Stimulated activated CD4-positive, alpha-beta T cell treated with anti-CD3 and anti-CD28 coated beads, TNF-alpha, amount 100 ng/mL, for 24 hours (primary cell): ENCODE results near the gene CCDC17.

Experiments
- DNase-seq, 3 experiments: peaks; one replicate each; pipeline ENCODE4 v3.0.0-alpha.2; 2020; ENCODE audit warnings: low read depth in 3 of 3

Gene CCDC17

GRCh38 chr1:45623972-45624371 is at the start of gene CCDC17:
CCDC17 (minus strand) TSS chr1:45624054; CDS start chr1:45623909, 145 bp downstream.
- DNase-seq, result no peak

- DNase-seq, result no peak
Observed at GRCh38 chr1:45669859-45670655, 46.2 kb upstream of the CCDC17 start.

GRCh38 chr1:45669379-45669778 is 45.5 kb upstream of the CCDC17 start:
- DNase-seq, result no peak

- DNase-seq, result no peak
Observed at GRCh38 chr1:45668526-45668925, 44.7 kb upstream of the CCDC17 start.

- DNase-seq, result no peak
Observed at GRCh38 chr1:45667321-45668111, 43.7 kb upstream of the CCDC17 start.

GRCh38 chr1:45666836-45667235 is 43.0 kb upstream of the CCDC17 start:
- DNase-seq, result no peak

GRCh38 chr1:45660336-45660735 is 36.5 kb upstream of the CCDC17 start:
- DNase-seq, result no peak

- DNase-seq, result no peak
Observed at GRCh38 chr1:45659222-45659621, 35.4 kb upstream of the CCDC17 start.

GRCh38 chr1:45658171-45658570 is 34.3 kb upstream of the CCDC17 start:
- no peak for DNase-seq

- DNase-seq, result no peak
Observed at GRCh38 chr1:45656573-45657226, 32.8 kb upstream of the CCDC17 start.

GRCh38 chr1:45654540-45655280 is 30.9 kb upstream of the CCDC17 start:
- no peak for DNase-seq

GRCh38 chr1:45647248-45648021 is 23.6 kb upstream of the CCDC17 start:
- no peak for DNase-seq

- DNase-seq, result no peak
Observed at GRCh38 chr1:45644661-45645060, 20.8 kb upstream of the CCDC17 start.

- DNase-seq, result no peak
Observed at GRCh38 chr1:45643978-45644377, 20.1 kb upstream of the CCDC17 start.

- DNase-seq, result no peak
Observed at GRCh38 chr1:45643321-45643720, 19.5 kb upstream of the CCDC17 start.

GRCh38 chr1:45640293-45640692 is 16.4 kb upstream of the CCDC17 start:
- no peak for DNase-seq

- no peak for DNase-seq
Observed at GRCh38 chr1:45635211-45635610, 11.4 kb upstream of the CCDC17 start.

GRCh38 chr1:45630429-45630828 is 6.6 kb upstream of the CCDC17 start:
- DNase-seq, result no peak

- no peak for DNase-seq
Observed at GRCh38 chr1:45629035-45629434, 5.2 kb upstream of the CCDC17 start.

- DNase-seq, result no peak
Observed at GRCh38 chr1:45622524-45623394, 1.1 kb downstream of the CCDC17 start.
